K562 (cell line): ENCODE results near the gene COL1A1. TPM values are rescaled to one million over a fixed set of nuclear protein-coding genes. Genes with fewer than 3 reads are reported as not detected.

Source experiments
- CEBPG ChIP-seq, 3 experiments: fragments of 200-800 bp in 1 of 3; sonication (Bioruptor generic) in 1 of 3; sonication (generic) in 1 of 3; formaldehyde crosslinking in 1 of 3; IDR thresholded peaks in 2 of 3; conservative IDR thresholded peaks in 1 of 3; 2 replicates each; pipeline versions ENCODE4 v1.6.1 to v1.8.0; 2016 to 2022; ENCODE audit warnings: missing compliant biosample characterization in 2 of 3, missing genetic modification characterization in 2 of 3, mild to moderate bottlenecking in 1 of 3, missing genetic modification reagents in 1 of 3
- CHD4 ChIP-seq: fragments of 200-600 bp; sonication (generic); IDR thresholded peaks from 3 replicates; pipeline ENCODE4 v1.6.1; 2012; ENCODE audit warnings: low read depth, mild to moderate bottlenecking, mixed read lengths, low read length, inconsistent platforms; ENCODE audit not compliant: insufficient read depth, insufficient replicate concordance, poor library complexity, severe bottlenecking
- DPF2 ChIP-seq: fragments of 450-650 bp; IDR thresholded peaks from 2 replicates; pipeline ENCODE4 v1.6.1; 2016
- KHSRP ChIP-seq: fragments of 450-650 bp; IDR thresholded peaks from 2 replicates; pipeline ENCODE4 v1.6.1; 2017
- MCM7 ChIP-seq, 2 experiments: fragments of 450-650 bp; IDR thresholded peaks; 2 replicates each; pipeline ENCODE4 v1.6.1; 2016 to 2018
- MXI1 ChIP-seq: IDR thresholded peaks from 2 replicates; pipeline ENCODE4 v1.6.1; 2011; ENCODE audit warnings: low read depth, mild to moderate bottlenecking, improper control_type of control experiment, low read length
- NBN ChIP-seq: fragments of 450-650 bp; IDR thresholded peaks from 2 replicates; pipeline ENCODE4 v1.6.1; 2016; ENCODE audit warnings: low read depth, mild to moderate bottlenecking
- NRF1 ChIP-seq, 2 experiments: fragments of 450-650 bp; IDR thresholded peaks in 1 of 2; conservative IDR thresholded peaks in 1 of 2; 2 replicates each; pipeline ENCODE4 v1.6.1; 2014; ENCODE audit warnings: mild to moderate bottlenecking in 2 of 2
- PRDM10 ChIP-seq: fragments of 450-650 bp; IDR thresholded peaks from 2 replicates; pipeline ENCODE4 v1.6.1; 2018; ENCODE audit not compliant: partially characterized antibody
- PURB ChIP-seq: sonication (generic); formaldehyde crosslinking; IDR thresholded peaks from 2 replicates; pipeline ENCODE4 v1.9.0; 2021; ENCODE audit warnings: low read depth, mild to moderate bottlenecking, missing genetic modification reagents
- SAFB ChIP-seq: fragments of 200-400 bp; formaldehyde crosslinking; IDR thresholded peaks from 2 replicates; pipeline ENCODE4 v1.6.1; 2017; ENCODE audit warnings: low read depth, low read length, borderline replicate concordance
- SAFB2 ChIP-seq: fragments of 200-400 bp; formaldehyde crosslinking; IDR thresholded peaks from 2 replicates; pipeline ENCODE4 v1.6.1; 2018; ENCODE audit warnings: borderline replicate concordance, low read length, low read depth, moderate library complexity; ENCODE audit not compliant: severe bottlenecking
- SMARCA5 ChIP-seq: fragments of 450-650 bp; IDR thresholded peaks from 2 replicates; pipeline ENCODE4 v1.6.1; 2016
- SUPT5H ChIP-seq: fragments of 450-650 bp; IDR thresholded peaks from 2 replicates; pipeline ENCODE4 v1.6.1; 2016
- TARDBP ChIP-seq: fragments of 450-650 bp; IDR thresholded peaks from 2 replicates; pipeline ENCODE4 v1.6.1; 2016
- TSC22D4 ChIP-seq: fragments of 450-650 bp; IDR thresholded peaks from 2 replicates; pipeline ENCODE4 v1.6.1; 2016; ENCODE audit warnings: missing genetic modification characterization, missing biosample characterization, control low read depth
- ZNF253 ChIP-seq: fragments of 250-450 bp; sonication (Bioruptor Pico); conservative IDR thresholded peaks from 2 replicates; pipeline ENCODE4 v1.6.1; 2021; ENCODE audit warnings: mild to moderate bottlenecking
- polyA plus RNA-seq, 8 experiments: library from polyadenylated mRNA; depleted of rRNA in 4 of 8; stranded (reverse) in 5 of 8; unstranded in 3 of 8; fragments of >200 nt; fragmentation: Nextera tagmentation in 2 of 8; fragmentation: Illumina TruSeq in 1 of 8; extraction: Ambion mirVana in 2 of 8; extraction: Trizol in 1 of 8; gene quantifications; 2 replicates each; pipeline versions ENCODE4 v1.2.1 to v1.2.3, GENCODE V29; 2011 to 2014; ENCODE audit warnings: inconsistent platforms in 1 of 8, missing spikeins in 1 of 8
- total RNA-seq, 7 experiments: library from RNA; depleted of rRNA in 6 of 7; stranded (reverse); fragments of >200 nt in 6 of 7; fragmentation: Illumina TruSeq in 2 of 7; extraction: Trizol in 2 of 7; gene quantifications; 2 replicates each; pipeline versions ENCODE4 v1.2.1 to v1.2.3, GENCODE V29; 2011 to 2021; ENCODE audit warnings: low replicate concordance in 1 of 7
- TF ChIP-seq, protein P1 (sequence below), 2 experiments: fragments of 450-650 bp; conservative IDR thresholded peaks; 2 replicates each; pipeline ENCODE4 v1.6.1; 2017; ENCODE audit warnings: mild to moderate bottlenecking in 2 of 2, moderate library complexity in 2 of 2
- TF ChIP-seq, protein P2 (sequence below): sonication (generic); formaldehyde crosslinking; IDR thresholded peaks from 2 replicates; pipeline ENCODE4 v1.8.1; 2023; ENCODE audit warnings: mild to moderate bottlenecking, missing genetic modification reagents
- TF ChIP-seq, protein P3 (sequence below): fragments of 250-450 bp; sonication (Bioruptor Pico); IDR thresholded peaks from 2 replicates; pipeline ENCODE4 v1.4.0; 2020

COL1A1 gene
- total and polyA plus RNA-seq, 9 of the 15 experiments (the other 6 are each of a cell fraction or from before 2014, with no cell fraction given): 0.04 to 3.4 (median 0.18) TPM

- TF ChIP-seq, protein P1, sequence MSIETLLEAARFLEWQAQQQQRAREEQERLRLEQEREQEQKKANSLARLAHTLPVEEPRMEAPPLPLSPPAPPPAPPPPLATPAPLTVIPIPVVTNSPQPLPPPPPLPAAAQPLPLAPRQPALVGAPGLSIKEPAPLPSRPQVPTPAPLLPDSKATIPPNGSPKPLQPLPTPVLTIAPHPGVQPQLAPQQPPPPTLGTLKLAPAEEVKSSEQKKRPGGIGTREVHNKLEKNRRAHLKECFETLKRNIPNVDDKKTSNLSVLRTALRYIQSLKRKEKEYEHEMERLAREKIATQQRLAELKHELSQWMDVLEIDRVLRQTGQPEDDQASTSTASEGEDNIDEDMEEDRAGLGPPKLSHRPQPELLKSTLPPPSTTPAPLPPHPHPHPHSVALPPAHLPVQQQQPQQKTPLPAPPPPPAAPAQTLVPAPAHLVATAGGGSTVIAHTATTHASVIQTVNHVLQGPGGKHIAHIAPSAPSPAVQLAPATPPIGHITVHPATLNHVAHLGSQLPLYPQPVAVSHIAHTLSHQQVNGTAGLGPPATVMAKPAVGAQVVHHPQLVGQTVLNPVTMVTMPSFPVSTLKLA (conservative IDR thresholded peaks at IDR 0.05): no peak
- no peak for TF ChIP-seq MCM7 (IDR thresholded peaks at IDR 0.05)
- no peak for TF ChIP-seq NRF1 (conservative IDR thresholded peaks at IDR 0.05 in 1 of 2, IDR thresholded peaks at IDR 0.05 in 1 of 2)
- TF ChIP-seq, protein P2, sequence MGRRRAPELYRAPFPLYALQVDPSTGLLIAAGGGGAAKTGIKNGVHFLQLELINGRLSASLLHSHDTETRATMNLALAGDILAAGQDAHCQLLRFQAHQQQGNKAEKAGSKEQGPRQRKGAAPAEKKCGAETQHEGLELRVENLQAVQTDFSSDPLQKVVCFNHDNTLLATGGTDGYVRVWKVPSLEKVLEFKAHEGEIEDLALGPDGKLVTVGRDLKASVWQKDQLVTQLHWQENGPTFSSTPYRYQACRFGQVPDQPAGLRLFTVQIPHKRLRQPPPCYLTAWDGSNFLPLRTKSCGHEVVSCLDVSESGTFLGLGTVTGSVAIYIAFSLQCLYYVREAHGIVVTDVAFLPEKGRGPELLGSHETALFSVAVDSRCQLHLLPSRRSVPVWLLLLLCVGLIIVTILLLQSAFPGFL: no peak
- 0 out of 2 replicates have a peak, but pooled peaks have one; percentile 54 for TF ChIP-seq NBN
- no peak for TF ChIP-seq MXI1
- peak; percentile 18; the same call in 1 of the 2 replicates for TF ChIP-seq DPF2
- TF ChIP-seq CHD4: peak; percentile 74
- no peak for TF ChIP-seq SAFB2
- no peak for TF ChIP-seq ZNF253 (CRISPR knock-in tag)
- TF ChIP-seq PRDM10: no peak
- TF ChIP-seq SUPT5H: 0 out of 2 replicates have a peak, but pooled peaks have one; percentile 35
- no peak for TF ChIP-seq TARDBP
- TF ChIP-seq, protein P3, sequence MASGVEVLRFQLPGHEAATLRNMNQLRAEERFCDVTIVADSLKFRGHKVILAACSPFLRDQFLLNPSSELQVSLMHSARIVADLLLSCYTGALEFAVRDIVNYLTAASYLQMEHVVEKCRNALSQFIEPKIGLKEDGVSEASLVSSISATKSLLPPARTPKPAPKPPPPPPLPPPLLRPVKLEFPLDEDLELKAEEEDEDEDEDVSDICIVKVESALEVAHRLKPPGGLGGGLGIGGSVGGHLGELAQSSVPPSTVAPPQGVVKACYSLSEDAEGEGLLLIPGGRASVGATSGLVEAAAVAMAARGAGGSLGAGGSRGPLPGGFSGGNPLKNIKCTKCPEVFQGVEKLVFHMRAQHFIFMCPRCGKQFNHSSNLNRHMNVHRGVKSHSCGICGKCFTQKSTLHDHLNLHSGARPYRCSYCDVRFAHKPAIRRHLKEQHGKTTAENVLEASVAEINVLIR: no peak
- TF ChIP-seq KHSRP: no peak
- TF ChIP-seq SAFB: no peak
- TF ChIP-seq SMARCA5: 0 out of 2 replicates have a peak, but pooled peaks have one; percentile 26
- no peak for TF ChIP-seq TSC22D4 (tag)
- TF ChIP-seq PURB (CRISPR knock-in tag): no peak
- no peak for TF ChIP-seq CEBPG (CRISPR knock-in tag; IDR thresholded peaks at IDR 0.05)
- no peak for TF ChIP-seq CEBPG (tag; conservative IDR thresholded peaks at IDR 0.05 in 1 of 2, IDR thresholded peaks at IDR 0.05 in 1 of 2)
Observed at GRCh38 chr17:50151041-50151936, 50.1 kb downstream of the COL1A1 start (continued).
